A549 (cell line): ENCODE data around the gene CAMKK2. TPM values are rescaled to one million over a fixed set of nuclear protein-coding genes. Genes with fewer than 3 reads are reported as not detected.

Experiments
- ATAC-seq, 2 experiments: fragments of 200-7000 bp in 1 of 2; fragments of >200 bp in 1 of 2; cut with Nextera tagmentation in 1 of 2; cut with Tn5 transposase in 1 of 2; 3 replicates each; pipeline versions ENCODE4 v1.8.0 to v1.9.1; 2018 to 2020; ENCODE audit warnings: mild to moderate bottlenecking in 1 of 2, moderate library complexity in 1 of 2
- CTCF ChIA-PET: fragments of 300-600 bp; sonication (Branson Sonifier 250); formaldehyde crosslinking; extraction: SDS; loops from one replicate; lab custom pipeline; 2021; ENCODE audit warnings: antibody characterized with exemption, inconsistent platforms; lab: Yijun Ruan, JAX
- POLR2A ChIA-PET: fragments of 350-600 bp; formaldehyde crosslinking; extraction: SDS; loops from one replicate; lab custom pipeline; 2021; ENCODE audit warnings: antibody characterized with exemption, inconsistent platforms; lab: Yijun Ruan, JAX
- DNase-seq, 2 experiments: peaks; one replicate each; pipeline versions ENCODE4 v3.0.0 to v3.0.0-alpha.2; 2011 to 2016; ENCODE audit warnings: low read depth in 1 of 2, low spot score in 1 of 2
- FAIRE-seq: peaks from 2 replicates; lab custom pipeline; 2011; peaks lifted over from hg19 to GRCh38; lab: Jason Lieb, UNC
- H3K27ac ChIP-seq, 2 experiments: fragments of >200 bp; sonication (Bioruptor Twin); formaldehyde crosslinking; 3 replicates each; pipeline ENCODE4 v1.5.1; 2016 to 2017
- H3K4me1 ChIP-seq: fragments of >200 bp; sonication (Bioruptor Twin); formaldehyde crosslinking; 3 replicates; pipeline ENCODE4 v1.6.1; 2016
- H3K4me2 ChIP-seq: fragments of >200 bp; sonication (Bioruptor Twin); formaldehyde crosslinking; 3 replicates; pipeline ENCODE4 v1.6.1; 2016
- H3K4me3 ChIP-seq: fragments of >200 bp; sonication (Bioruptor Twin); formaldehyde crosslinking; 3 replicates; pipeline ENCODE4 v1.5.1; 2016
- H3K9me3 ChIP-seq: fragments of >200 bp; sonication (Bioruptor Twin); formaldehyde crosslinking; 3 replicates; pipeline ENCODE4 v1.6.1; 2016
- ATOH8 ChIP-seq: fragments of 250-450 bp; sonication (Bioruptor Pico); IDR thresholded peaks from 2 replicates; pipeline ENCODE4 v1.5.0; 2020; ENCODE audit warnings: low read depth, mild to moderate bottlenecking, moderate library complexity
- BHLHE40 ChIP-seq: IDR thresholded peaks from 2 replicates; pipeline ENCODE4 v1.6.1; 2012; ENCODE audit warnings: low read depth, low read length, inconsistent platforms
- CBX2 ChIP-seq: fragments of 200-600 bp; sonication (generic); IDR thresholded peaks from 2 replicates; pipeline ENCODE4 v1.6.1; 2016; ENCODE audit warnings: low read depth, mild to moderate bottlenecking, borderline replicate concordance
- CBX8 ChIP-seq: fragments of 200-600 bp; sonication (generic); IDR thresholded peaks from 2 replicates; pipeline ENCODE4 v1.6.1; 2016
- CHD2 ChIP-seq: fragments of 150-350 bp; IDR thresholded peaks from 2 replicates; pipeline ENCODE4 v1.6.1; 2014; ENCODE audit warnings: low read length; ENCODE audit not compliant: partially characterized antibody
- E2F6 ChIP-seq: IDR thresholded peaks from 2 replicates; pipeline ENCODE4 v1.6.1; 2012; ENCODE audit warnings: low read depth, borderline replicate concordance
- EHMT2 ChIP-seq: fragments of 200-600 bp; sonication (generic); IDR thresholded peaks from 2 replicates; pipeline ENCODE4 v1.6.1; 2016; ENCODE audit warnings: antibody characterized with exemption, low read depth, mild to moderate bottlenecking, moderate library complexity
- ELK1 ChIP-seq: fragments of 150-350 bp; IDR thresholded peaks from 2 replicates; pipeline ENCODE4 v1.6.1; 2014; ENCODE audit warnings: low read depth, mild to moderate bottlenecking, low read length
- EP300 ChIP-seq, 2 experiments: fragments of >200 bp; sonication (Bioruptor Twin); formaldehyde crosslinking; IDR thresholded peaks; 2 replicates in 1 of 2; 3 replicates in 1 of 2; pipeline ENCODE4 v1.6.1; 2016 to 2017
- FOSB ChIP-seq: fragments of 250-450 bp; sonication (Bioruptor Pico); IDR thresholded peaks from 2 replicates; pipeline ENCODE4 v1.5.0; 2020; ENCODE audit warnings: mild to moderate bottlenecking, moderate library complexity
- FOXS1 ChIP-seq: fragments of 250-450 bp; sonication (Bioruptor Pico); IDR thresholded peaks from 2 replicates; pipeline ENCODE4 v1.5.0; 2020; ENCODE audit warnings: mild to moderate bottlenecking, moderate library complexity
- HDAC2 ChIP-seq: fragments of 200-600 bp; sonication (generic); IDR thresholded peaks from 2 replicates; pipeline ENCODE4 v1.6.1; 2016
- HES2 ChIP-seq: fragments of >200 bp; sonication (Bioruptor Twin); formaldehyde crosslinking; IDR thresholded peaks from 2 replicates; pipeline ENCODE4 v1.6.1; 2016
- HOXA7 ChIP-seq: fragments of 250-450 bp; sonication (Bioruptor Pico); IDR thresholded peaks from 2 replicates; pipeline ENCODE4 v1.5.0; 2020; ENCODE audit warnings: mild to moderate bottlenecking, moderate library complexity
- HOXB5 ChIP-seq: fragments of 250-450 bp; sonication (Bioruptor Pico); IDR thresholded peaks from 2 replicates; pipeline ENCODE4 v1.5.0; 2020; ENCODE audit warnings: mild to moderate bottlenecking, moderate library complexity
- JUNB ChIP-seq: fragments of >200 bp; sonication (Bioruptor Twin); formaldehyde crosslinking; IDR thresholded peaks from 2 replicates; pipeline ENCODE4 v1.6.1; 2016
- KDM1A ChIP-seq: fragments of 200-600 bp; sonication (generic); IDR thresholded peaks from 2 replicates; pipeline ENCODE4 v1.6.1; 2016; ENCODE audit warnings: low read depth, mild to moderate bottlenecking
- MAX ChIP-seq: IDR thresholded peaks from 2 replicates; pipeline ENCODE4 v1.6.1; 2012
- MAZ ChIP-seq: fragments of 150-350 bp; IDR thresholded peaks from 2 replicates; pipeline ENCODE4 v1.6.1; 2014; ENCODE audit warnings: antibody characterized with exemption, low read depth, low read length, borderline replicate concordance
- NPAS2 ChIP-seq: fragments of 250-450 bp; sonication (Bioruptor Pico); IDR thresholded peaks from 2 replicates; pipeline ENCODE4 v1.8.0; 2022; ENCODE audit warnings: mild to moderate bottlenecking, moderate library complexity, borderline replicate concordance
- PBX3 ChIP-seq: IDR thresholded peaks from 2 replicates; pipeline ENCODE4 v1.6.1; 2012
- POLR2A ChIP-seq: IDR thresholded peaks from 2 replicates; pipeline ENCODE4 v1.6.1; 2012; ENCODE audit warnings: mild to moderate bottlenecking, low read length
- RAD21 ChIP-seq, 2 experiments: fragments of >200 bp in 1 of 2; sonication (Bioruptor Twin) in 1 of 2; formaldehyde crosslinking in 1 of 2; IDR thresholded peaks in 1 of 2; conservative IDR thresholded peaks in 1 of 2; 2 replicates in 1 of 2; 3 replicates in 1 of 2; pipeline ENCODE4 v1.6.1; 2012 to 2018; ENCODE audit warnings: inconsistent platforms in 1 of 2
- RCOR1 ChIP-seq: fragments of 150-350 bp; IDR thresholded peaks from 2 replicates; pipeline ENCODE4 v1.6.1; 2014; ENCODE audit warnings: antibody characterized with exemption, low read length, low read depth
- RFX5 ChIP-seq: fragments of 450-650 bp; IDR thresholded peaks from 2 replicates; pipeline ENCODE4 v1.7.1; 2014; ENCODE audit warnings: antibody characterized with exemption, mild to moderate bottlenecking, moderate library complexity
- SREBF2 ChIP-seq: fragments of 450-650 bp; IDR thresholded peaks from 2 replicates; pipeline ENCODE4 v1.6.1; 2014; ENCODE audit warnings: mild to moderate bottlenecking, moderate library complexity
- USF2 ChIP-seq: fragments of 450-650 bp; IDR thresholded peaks from 2 replicates; pipeline ENCODE4 v1.6.1; 2014; ENCODE audit warnings: antibody characterized with exemption
- ZC3H11A ChIP-seq: fragments of 450-650 bp; IDR thresholded peaks from 2 replicates; pipeline ENCODE4 v1.6.1; 2014; ENCODE audit warnings: antibody characterized with exemption, mild to moderate bottlenecking
- ZFP36 ChIP-seq: fragments of 450-650 bp; IDR thresholded peaks from 2 replicates; pipeline ENCODE4 v1.6.1; 2014; ENCODE audit warnings: borderline replicate concordance; ENCODE audit not compliant: partially characterized antibody
- ZNF302 ChIP-seq: fragments of 250-450 bp; sonication (Bioruptor Pico); IDR thresholded peaks from 2 replicates; pipeline ENCODE4 v1.9.0; 2021; ENCODE audit warnings: inconsistent platforms, mild to moderate bottlenecking, moderate library complexity
- ZSCAN20 ChIP-seq: fragments of 250-450 bp; sonication (Bioruptor Pico); IDR thresholded peaks from 2 replicates; pipeline ENCODE4 v1.8.0; 2022; ENCODE audit warnings: mild to moderate bottlenecking, moderate library complexity
- WGBS: methylation state at CpG from one replicate; pipeline ENCODE4 v1.1.6; 2017; ENCODE audit errors: missing lambda C conversion rate; 5-methylcytosine and 5-hydroxymethylcytosine counted together
- polyA plus RNA-seq, 4 experiments: library from polyadenylated mRNA; depleted of rRNA in 3 of 4; stranded (reverse); fragments of >200 nt; fragmentation: RNase III in 1 of 4; extraction: RNeasy Plus Mini Kit Qiagen cat#74134 plus additional on column Dnase treatment in 1 of 4; gene quantifications; 2 replicates in 3 of 4; 3 replicates in 1 of 4; pipeline ENCODE4 v1.2.3, GENCODE V29; 2011 to 2017

Gene CAMKK2
- polyA plus RNA-seq, 2 of the 4 experiments (the other 2 are of a cell fraction), result 15.3 to 24.8 TPM

- ChIA-PET CTCF (interaction anchor here (0.7 to 1.6 kb wide), 2 partner anchors 16 to 163 kb away, joined by 3 to 4 read pairs; no protein-coding TSS in a partner anchor), POLR2A (no interaction called here)
- FAIRE-seq (no peak), ATAC-seq (no peak), DNase-seq (no peak)
- Histone ChIP-seq H3K4me3 (no peak overlapping the region), H3K27ac (no peak overlapping the region), H3K4me1 (no peaks in the 10 kb centered on the region), H3K9me3 (no peaks in the 10 kb centered on the region), H3K4me2 (no peak overlapping the region)
- 93% methylated on average over 16 of the region's 16 CpGs for WGBS
- TF ChIP-seq RAD21 (conservative IDR thresholded peaks at IDR 0.05 in 1 of 2, IDR thresholded peaks at IDR 0.05 in 1 of 2) (no peak), SREBF2 (no peak), RFX5 (no peak), FOSB (CRISPR knock-in tag) (no peak), CBX2 (no peak), HOXB5 (CRISPR knock-in tag) (no peak), ZNF302 (CRISPR knock-in tag) (no peak), HOXA7 (no peak), ZC3H11A (no peak), CHD2 (no peak), KDM1A (no peak), ZSCAN20 (CRISPR knock-in tag) (no peak), EHMT2 (no peak), ELK1 (no peak), CBX8 (no peak), ZFP36 (no peak), NPAS2 (CRISPR knock-in tag) (no peak), RCOR1 (no peak), HDAC2 (no peak)
Measured at GRCh38 chr12:121246893-121247557, 49.5 kb downstream of the CAMKK2 start.

- DNase-seq (no peak), FAIRE-seq (no peak), ATAC-seq (no peak)
- Histone ChIP-seq H3K4me2 (no peak overlapping the region), H3K27ac (no peak overlapping the region), H3K4me3 (no peak overlapping the region), H3K9me3 (no peaks in the 10 kb centered on the region), H3K4me1 (no peaks in the 10 kb centered on the region)
- ChIA-PET POLR2A (no interaction called here), CTCF (interaction anchor here (1.0 kb wide), 1 partner anchor 31 kb away, joined by 3 read pairs; no protein-coding TSS in a partner anchor)
- WGBS, result 90% methylated on average over 7 of the region's 7 CpGs
- TF ChIP-seq ZFP36 (no peak), EP300 (IDR thresholded peaks at IDR 0.05) (no peak), MAX (no peak), ATOH8 (CRISPR knock-in tag) (no peak), HES2 (no peak), PBX3 (no peak), JUNB (no peak), MAZ (no peak), E2F6 (no peak), BHLHE40 (no peak), RCOR1 (no peak), FOXS1 (CRISPR knock-in tag) (no peak), EHMT2 (no peak), RFX5 (no peak), POLR2A (no peak), KDM1A (no peak), RAD21 (conservative IDR thresholded peaks at IDR 0.05 in 1 of 2, IDR thresholded peaks at IDR 0.05 in 1 of 2) (no peak), USF2 (no peak)
Measured at GRCh38 chr12:121245951-121246350, 50.6 kb downstream of the CAMKK2 start.
